ENCODE results near the gene PLA2G4E.

The PLA2G4E gene

GRCh38 chr15:41990243-41990605 lies 30.6 kb downstream of the PLA2G4E start:
- FAIRE-seq (no peak), DNase-seq (ENCODE audit: insufficient read length, low spot score) (no peak)
- TF ChIP-seq POU2F2 (IDR thresholded peaks at IDR 0.05; ENCODE audit: low read depth, low read length) (no peak), POLR2A (IDR thresholded peaks at IDR 0.05; ENCODE audit: low read depth, low read length) (no peak), TAF1 (IDR thresholded peaks at IDR 0.05; ENCODE audit: low read depth, low read length) (no peak), POLR2AphosphoS5 (IDR thresholded peaks at IDR 0.05; ENCODE audit: low read depth, low read length) (no peak), PAX5 (IDR thresholded peaks at IDR 0.05; ENCODE audit: insufficient read depth, low read length, severe bottlenecking) (no peak), SPI1 (IDR thresholded peaks at IDR 0.05; ENCODE audit: low read depth, low read length) (no peak)

GRCh38 chr15:41989573-41990242 lies 31.1 kb downstream of the PLA2G4E start:
- DNase-seq (ENCODE audit: insufficient read length, low spot score) (peak; percentile 90), FAIRE-seq (peak; percentile 85)
- TF ChIP-seq POLR2AphosphoS5 (IDR thresholded peaks at IDR 0.05; ENCODE audit: low read depth, low read length), result no peak
- no peak for TF ChIP-seq POU2F2 (IDR thresholded peaks at IDR 0.05; ENCODE audit: low read depth, low read length)
- TF ChIP-seq TAF1 (IDR thresholded peaks at IDR 0.05; ENCODE audit: low read depth, low read length), result no peak
- TF ChIP-seq PAX5 (IDR thresholded peaks at IDR 0.05; ENCODE audit: insufficient read depth, low read length, severe bottlenecking), result no peak
- TF ChIP-seq POLR2A (IDR thresholded peaks at IDR 0.05; ENCODE audit: low read depth, low read length), result no peak
- TF ChIP-seq SPI1 (IDR thresholded peaks at IDR 0.05; ENCODE audit: low read depth, low read length), result no peak

DNA sequence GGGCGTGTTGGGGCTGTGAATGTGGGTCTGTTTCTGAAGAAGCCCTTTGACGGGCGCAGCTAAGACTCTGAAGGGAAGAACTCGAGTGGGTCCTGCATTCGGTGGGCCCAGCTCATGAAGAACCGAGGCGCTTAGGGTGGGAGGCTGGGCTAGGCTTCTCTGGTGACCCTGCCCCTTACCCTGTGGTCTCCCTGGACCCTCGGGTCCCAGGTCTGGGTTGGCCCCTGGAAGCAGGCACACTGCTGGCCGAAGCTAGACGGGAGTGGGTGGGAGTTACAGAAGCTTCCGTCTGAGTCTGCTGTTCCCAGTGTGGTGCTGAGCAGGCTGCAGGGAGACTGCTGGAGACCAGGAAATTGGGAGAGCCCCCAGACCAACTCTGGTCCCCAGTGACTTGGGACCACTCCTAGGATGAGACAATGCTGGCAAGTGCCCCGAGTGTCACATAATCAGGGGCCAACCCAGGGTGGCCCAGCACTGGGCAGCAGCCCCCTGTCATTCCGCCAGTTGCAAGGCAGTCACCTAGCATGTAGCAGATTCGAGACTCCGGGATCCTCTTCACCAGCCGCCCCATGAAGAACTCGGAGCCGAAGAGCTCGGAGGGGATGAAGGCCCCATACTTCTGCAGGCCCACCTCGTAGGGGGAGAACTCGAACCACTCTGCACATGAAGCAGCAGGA lies 31.8 kb downstream of the PLA2G4E start:
- no peak for FAIRE-seq
- no peak for TF ChIP-seq POLR2A (IDR thresholded peaks at IDR 0.05; ENCODE audit: low read depth, low read length)
- TF ChIP-seq TAF1 (IDR thresholded peaks at IDR 0.05; ENCODE audit: low read depth, low read length), result no peak
- no peak for TF ChIP-seq POLR2AphosphoS5 (IDR thresholded peaks at IDR 0.05; ENCODE audit: low read depth, low read length)
- TF ChIP-seq SPI1 (IDR thresholded peaks at IDR 0.05; ENCODE audit: low read depth, low read length), result no peak
- no peak for TF ChIP-seq POU2F2 (IDR thresholded peaks at IDR 0.05; ENCODE audit: low read depth, low read length)
- no peak for TF ChIP-seq PAX5 (IDR thresholded peaks at IDR 0.05; ENCODE audit: insufficient read depth, low read length, severe bottlenecking)
- no peak for DNase-seq (ENCODE audit: insufficient read length, low spot score)

DNA sequence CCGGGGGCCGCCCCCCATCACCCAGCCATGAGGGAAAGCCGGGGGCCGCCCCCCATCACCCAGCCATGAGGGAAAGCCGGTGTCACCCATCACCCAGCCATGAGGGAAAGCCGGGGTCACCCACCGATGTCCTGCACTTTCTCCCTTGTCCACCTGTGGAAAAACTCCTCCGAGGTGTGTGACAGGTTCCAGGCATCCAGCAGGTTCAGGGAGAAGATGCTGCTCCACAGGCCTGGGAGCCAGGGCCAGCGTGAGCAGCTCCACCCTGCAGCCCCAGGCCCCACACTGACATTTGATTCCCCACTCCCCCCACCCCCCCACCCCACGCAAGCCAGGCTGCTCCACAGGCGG lies 32.9 kb downstream of the PLA2G4E start:
- FAIRE-seq, result no peak
- no peak for DNase-seq (ENCODE audit: insufficient read length, low spot score)
- TF ChIP-seq SPI1 (IDR thresholded peaks at IDR 0.05; ENCODE audit: low read depth, low read length) (no peak), POLR2AphosphoS5 (IDR thresholded peaks at IDR 0.05; ENCODE audit: low read depth, low read length) (no peak), TAF1 (IDR thresholded peaks at IDR 0.05; ENCODE audit: low read depth, low read length) (no peak)

DNA sequence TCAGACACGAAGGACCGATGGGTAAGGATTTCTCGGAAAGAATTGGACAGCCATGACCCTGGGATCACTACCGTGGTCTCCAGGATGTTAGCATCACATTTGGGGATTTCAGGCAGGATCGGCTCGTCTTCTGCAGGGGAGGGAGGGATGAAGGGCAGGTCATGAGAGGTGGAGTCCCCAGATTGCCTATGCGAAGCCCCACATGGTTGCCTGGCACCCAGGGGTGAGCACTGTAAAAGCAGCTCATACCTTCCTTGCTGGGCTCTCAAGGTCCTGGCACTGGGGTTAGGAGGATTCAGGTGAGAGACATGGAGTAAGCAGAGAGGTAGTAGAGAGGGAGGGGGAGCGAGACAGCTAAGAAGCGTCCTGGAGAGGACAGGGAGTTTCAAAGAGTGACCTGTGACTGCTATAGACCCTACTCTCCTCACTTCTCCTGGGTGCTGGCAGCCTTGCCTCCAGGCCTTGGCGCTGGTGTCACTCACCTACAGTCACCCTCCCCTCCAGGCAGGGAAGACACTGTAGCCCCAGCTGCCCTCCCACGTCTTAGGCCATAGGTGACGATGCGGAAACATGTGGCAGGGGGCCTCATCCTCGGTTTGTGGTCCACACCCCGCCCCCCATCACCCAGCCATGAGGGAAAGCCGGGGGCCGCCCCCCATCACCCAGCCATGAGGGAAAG lies 33.5 kb downstream of the PLA2G4E start:
- TF ChIP-seq SPI1 (IDR thresholded peaks at IDR 0.05; ENCODE audit: low read depth, low read length), result no peak
- TF ChIP-seq TAF1 (IDR thresholded peaks at IDR 0.05; ENCODE audit: low read depth, low read length), result no peak
- no peak for TF ChIP-seq PAX5 (IDR thresholded peaks at IDR 0.05; ENCODE audit: insufficient read depth, low read length, severe bottlenecking)
- TF ChIP-seq POLR2A (IDR thresholded peaks at IDR 0.05; ENCODE audit: low read depth, low read length), result no peak
- TF ChIP-seq POLR2AphosphoS5 (IDR thresholded peaks at IDR 0.05; ENCODE audit: low read depth, low read length), result no peak
- TF ChIP-seq POU2F2 (IDR thresholded peaks at IDR 0.05; ENCODE audit: low read depth, low read length), result no peak
- no peak for FAIRE-seq
- DNase-seq (ENCODE audit: insufficient read length, low spot score), result no peak

- no peak for FAIRE-seq
Observed at GRCh38 chr15:41985236-41986160, 35.3 kb downstream of the PLA2G4E start.

GRCh38 chr15:41984622-41985021 lies 36.2 kb downstream of the PLA2G4E start:
- DNase-seq (ENCODE audit: insufficient read length, low spot score) (no peak), FAIRE-seq (no peak)
- no peak for TF ChIP-seq POLR2AphosphoS5 (IDR thresholded peaks at IDR 0.05; ENCODE audit: low read depth, low read length)
- no peak for TF ChIP-seq POLR2A (IDR thresholded peaks at IDR 0.05; ENCODE audit: low read depth, low read length)
- no peak for TF ChIP-seq POU2F2 (IDR thresholded peaks at IDR 0.05; ENCODE audit: low read depth, low read length)
- no peak for TF ChIP-seq TAF1 (IDR thresholded peaks at IDR 0.05; ENCODE audit: low read depth, low read length)
- no peak for TF ChIP-seq SPI1 (IDR thresholded peaks at IDR 0.05; ENCODE audit: low read depth, low read length)
- no peak for TF ChIP-seq PAX5 (IDR thresholded peaks at IDR 0.05; ENCODE audit: insufficient read depth, low read length, severe bottlenecking)

More at GRCh38 chr15:41985236-41986160, 35.3 kb downstream of the PLA2G4E start:
- TF ChIP-seq PAX5 (IDR thresholded peaks at IDR 0.05; ENCODE audit: insufficient read depth, low read length, severe bottlenecking) (no peak), POLR2A (IDR thresholded peaks at IDR 0.05; ENCODE audit: low read depth, low read length) (no peak), SPI1 (IDR thresholded peaks at IDR 0.05; ENCODE audit: low read depth, low read length) (no peak), POU2F2 (IDR thresholded peaks at IDR 0.05; ENCODE audit: low read depth, low read length) (no peak), TAF1 (IDR thresholded peaks at IDR 0.05; ENCODE audit: low read depth, low read length) (no peak)
- DNase-seq (ENCODE audit: insufficient read length, low spot score), result no peak

GRCh38 chr15:41983621-41984571 lies 36.9 kb downstream of the PLA2G4E start:
- TF ChIP-seq POU2F2 (IDR thresholded peaks at IDR 0.05; ENCODE audit: low read depth, low read length), result no peak
- TF ChIP-seq TAF1 (IDR thresholded peaks at IDR 0.05; ENCODE audit: low read depth, low read length), result no peak
- no peak for TF ChIP-seq SPI1 (IDR thresholded peaks at IDR 0.05; ENCODE audit: low read depth, low read length)
- no peak for TF ChIP-seq PAX5 (IDR thresholded peaks at IDR 0.05; ENCODE audit: insufficient read depth, low read length, severe bottlenecking)
- no peak for TF ChIP-seq POLR2A (IDR thresholded peaks at IDR 0.05; ENCODE audit: low read depth, low read length)
- no peak for TF ChIP-seq POLR2AphosphoS5 (IDR thresholded peaks at IDR 0.05; ENCODE audit: low read depth, low read length)
- DNase-seq (ENCODE audit: insufficient read length, low spot score) (no peak), FAIRE-seq (no peak)
